ENCODE results near the gene MMP12.

MMP12 gene

GRCh38 chr11:102849311-102849710 lies 25.5 kb downstream of the MMP12 start:
- peak; percentile 68 for DNase-seq

DNA sequence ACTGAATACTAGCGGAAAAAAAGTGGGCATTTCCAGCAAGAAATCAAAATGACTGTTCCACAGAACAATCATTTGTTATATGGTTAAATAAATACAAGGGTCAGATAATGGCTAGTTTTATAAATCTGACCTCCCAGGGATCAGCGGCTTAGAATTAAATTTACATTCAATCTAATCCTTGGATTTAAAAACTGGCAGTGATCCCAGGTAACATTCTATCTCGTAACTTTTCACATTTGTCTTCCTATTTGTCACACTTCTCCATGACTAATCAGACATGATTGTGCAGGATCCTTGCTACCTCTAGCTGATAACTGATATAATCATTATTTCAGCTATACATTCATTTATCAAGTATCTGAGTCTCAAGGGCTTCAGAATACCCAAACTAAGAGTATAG lies 28.5 kb downstream of the MMP12 start:
- DNase-seq, result peak; percentile 48

DNA sequence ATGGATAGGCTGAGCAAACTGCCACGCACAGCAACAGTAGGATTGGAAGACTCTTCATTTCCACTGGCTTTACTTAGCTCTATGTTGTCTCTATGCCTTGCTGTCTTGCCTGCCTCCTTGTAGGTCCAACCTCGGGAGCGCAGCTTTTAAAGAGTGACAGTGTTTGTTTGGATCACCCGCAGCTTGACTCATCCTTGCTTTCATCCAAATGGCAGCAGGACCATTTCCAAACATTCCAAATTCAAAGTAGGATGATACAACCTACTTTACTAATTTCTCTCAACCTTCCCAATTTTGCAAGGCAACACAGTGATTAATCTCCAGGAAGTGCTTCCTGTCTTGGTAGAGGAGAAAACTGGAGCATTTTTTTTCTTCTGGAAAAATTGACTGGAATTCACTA lies 31.3 kb downstream of the MMP12 start, which contains the start of gene MMP3:
Gene MMP3, minus strand, starts transcription at position 121 of the 400 bp plus-strand sequence. Its CDS starts 63 bp downstream, at position 58.
- DNase-seq, result peak; percentile 17

DNA sequence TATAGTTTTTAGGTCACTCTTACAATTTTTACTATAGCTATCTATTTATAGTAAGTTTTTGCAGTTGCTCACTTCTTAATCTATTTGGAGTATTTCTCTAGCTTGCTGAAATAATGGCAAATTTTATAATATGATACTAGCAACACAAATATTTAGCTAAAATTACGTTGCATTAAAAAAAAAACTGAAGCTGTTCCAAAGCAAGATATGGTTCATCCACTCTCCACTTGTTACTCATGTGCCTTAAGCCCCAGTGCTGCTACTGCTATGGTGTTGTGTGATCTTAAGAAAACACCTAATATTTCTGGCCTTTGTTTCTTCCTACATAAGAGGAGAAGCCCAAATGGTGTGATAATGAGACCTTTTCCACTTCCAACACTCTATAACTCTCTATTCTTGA lies 31.9 kb downstream of the MMP12 start:
- no peak for DNase-seq

DNA sequence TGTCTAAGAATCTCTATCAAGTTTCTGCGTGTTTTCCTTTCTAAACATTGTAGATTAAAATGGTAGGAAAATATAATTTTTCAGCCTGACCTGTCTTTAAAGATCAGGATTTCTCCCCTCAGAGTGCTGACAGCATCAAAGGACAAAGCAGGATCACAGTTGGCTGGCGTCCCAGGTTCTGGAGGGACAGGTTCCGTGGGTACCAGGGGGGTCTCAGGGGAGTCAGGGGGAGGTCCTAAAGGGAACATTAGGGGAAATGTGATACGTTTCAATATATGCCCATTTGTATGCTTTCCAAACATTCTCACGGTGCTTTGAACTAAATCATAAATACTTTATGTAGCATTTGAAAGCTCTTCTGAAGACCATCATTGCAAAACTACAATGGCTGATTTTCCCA lies 34.8 kb downstream of the MMP12 start:
- DNase-seq, result no peak

DNA sequence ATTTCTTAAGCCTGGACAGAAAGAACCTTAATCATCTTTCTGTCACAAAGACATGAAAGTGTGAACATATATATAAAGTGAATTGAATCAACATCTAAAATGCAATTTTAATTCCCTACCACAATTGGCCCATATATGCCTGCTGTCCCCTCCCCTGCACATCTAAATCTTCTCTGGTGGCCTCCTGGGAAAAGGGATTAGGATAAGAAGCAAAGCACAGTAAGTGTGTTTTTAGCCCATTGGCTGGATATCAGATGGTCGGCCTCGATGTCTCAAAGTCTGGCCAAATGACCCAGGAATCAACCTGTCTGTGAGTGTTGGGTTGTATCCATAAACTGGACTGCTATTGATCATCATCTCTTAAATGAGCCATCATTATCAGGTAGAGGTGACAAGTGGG lies 37.1 kb downstream of the MMP12 start:
- DNase-seq, result no peak

DNA sequence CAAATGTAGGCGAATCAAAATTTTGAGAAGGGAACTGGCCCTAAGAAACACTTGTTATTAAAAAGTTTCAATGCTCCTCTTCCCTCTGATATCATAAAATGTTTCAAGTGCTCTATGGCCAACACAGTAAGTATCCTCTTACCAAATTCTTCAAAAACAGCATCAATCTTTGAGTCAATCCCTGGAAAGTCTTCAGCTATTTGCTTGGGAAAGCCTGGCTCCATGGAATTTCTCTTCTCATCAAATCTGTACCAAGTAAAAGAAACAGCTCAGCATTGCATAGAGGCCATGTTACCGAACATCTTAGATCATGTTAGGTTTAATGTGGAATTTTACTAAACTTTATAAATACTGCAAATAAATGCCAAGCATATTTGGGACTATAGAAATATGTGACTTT lies 37.6 kb downstream of the MMP12 start:
- no peak for DNase-seq

- DNase-seq, result peak; percentile 73
Observed at GRCh38 chr11:102836290-102836875, 38.4 kb downstream of the MMP12 start.

GRCh38 chr11:102833731-102834130 lies 41.1 kb downstream of the MMP12 start:
- no peak for DNase-seq

GRCh38 chr11:102832612-102833011 lies 42.2 kb downstream of the MMP12 start:
- no peak for DNase-seq

- no peak for DNase-seq
Observed at GRCh38 chr11:102831489-102832440, 43.0 kb downstream of the MMP12 start.

- no peak for DNase-seq
Observed at GRCh38 chr11:102831128-102831488, 43.7 kb downstream of the MMP12 start.

- peak; percentile 29 for DNase-seq
Observed at GRCh38 chr11:102830001-102830727, 44.6 kb downstream of the MMP12 start.

DNA sequence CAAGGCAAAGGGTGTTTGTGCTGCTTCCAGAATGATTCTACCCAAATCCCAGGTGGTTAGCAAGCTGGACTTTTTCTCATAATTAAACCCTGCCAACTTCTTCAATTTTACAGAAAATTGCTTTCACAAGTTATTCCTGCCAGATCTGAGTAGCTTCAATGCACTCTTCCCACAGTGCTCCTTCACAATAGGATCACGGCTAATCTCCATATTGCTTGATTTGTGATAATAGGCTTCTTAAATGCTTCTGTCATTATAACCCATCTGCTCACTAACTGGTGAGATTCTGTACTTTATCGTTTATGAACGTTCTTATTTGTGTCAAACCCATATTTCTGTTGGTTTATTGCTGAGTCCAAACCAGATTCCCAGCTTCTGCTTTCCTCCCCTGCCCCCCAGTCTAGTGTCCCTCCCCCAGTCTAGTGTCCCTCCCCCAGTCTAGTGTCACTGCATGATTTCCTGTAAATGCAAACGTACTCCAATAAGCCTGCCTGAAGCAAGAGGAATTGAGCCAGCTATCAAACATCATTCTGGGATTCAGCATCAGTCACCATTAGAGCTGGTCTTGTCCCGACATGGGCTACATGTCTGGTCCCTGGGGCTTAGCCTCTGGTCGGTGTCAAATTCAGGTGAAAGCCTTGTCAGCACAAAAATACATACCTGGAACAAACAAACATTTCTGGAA lies 45.3 kb downstream of the MMP12 start:
- DNase-seq, result no peak

DNA sequence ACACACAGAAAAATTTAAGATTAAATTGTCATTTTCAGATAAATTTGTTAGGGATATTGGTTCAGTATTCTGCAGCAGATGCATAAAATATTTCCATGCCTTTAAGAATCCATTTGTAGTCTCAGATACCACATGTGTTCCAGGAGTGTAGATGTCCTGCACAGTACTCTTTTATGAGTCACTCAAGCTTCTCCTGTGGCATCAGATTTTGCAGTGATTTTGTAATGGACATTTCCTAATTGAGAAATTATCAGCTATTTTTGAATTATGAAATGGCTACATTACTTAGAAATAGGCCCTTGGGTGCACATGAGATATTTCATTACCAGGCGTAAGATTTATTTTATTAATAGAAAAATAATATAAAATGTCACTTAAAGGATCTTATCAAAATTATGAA lies 50.2 kb downstream of the MMP12 start:
- no peak for DNase-seq

DNA sequence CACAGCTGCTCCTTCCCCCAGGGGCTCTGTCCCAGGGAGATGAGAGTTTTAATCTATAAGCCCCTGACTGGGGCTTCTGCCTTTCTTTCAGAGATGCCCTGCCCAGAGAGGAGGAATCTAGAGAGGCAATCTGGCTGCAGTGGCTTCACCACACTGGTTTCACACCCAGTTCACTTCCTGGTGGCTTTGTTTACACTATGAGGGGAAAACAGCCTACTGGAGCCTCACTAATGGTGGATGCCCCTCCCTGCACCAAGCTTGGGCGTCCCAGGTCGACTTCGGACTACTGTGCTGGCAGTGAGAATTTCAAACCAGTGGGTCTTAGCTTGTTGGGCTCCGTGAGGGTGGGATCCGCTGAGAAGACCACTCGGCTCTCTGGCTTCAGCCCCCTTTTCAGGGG lies 55.3 kb downstream of the MMP12 start:
- DNase-seq, result no peak

DNA sequence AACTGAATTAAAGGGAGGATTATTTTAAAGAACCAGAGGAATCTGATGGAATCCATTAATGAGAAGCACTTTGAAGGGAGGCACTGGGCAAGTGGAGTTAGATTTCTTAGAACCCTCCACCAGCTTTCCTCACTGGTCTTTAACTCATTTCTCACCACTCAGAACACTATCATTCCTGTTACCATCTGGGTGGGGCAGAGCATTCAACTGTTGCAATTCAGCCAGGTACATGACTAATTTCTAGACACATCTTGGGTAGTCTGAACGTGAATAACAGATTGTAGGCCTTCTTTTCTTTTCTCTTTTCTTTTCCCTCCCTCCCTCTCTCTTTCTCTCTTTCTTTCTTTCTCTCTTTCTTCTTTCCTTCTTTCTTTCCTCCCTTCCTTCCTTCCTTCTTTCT lies 61.3 kb downstream of the MMP12 start:
- no peak for DNase-seq
